HG02571 (cell line): Measurements from ENCODE around the gene ZNF575.
"Not testable (repeated sequence)": the region's sequence is repeated elsewhere in the genome, so short reads cannot be mapped to it uniquely, and the experiment has no call there.

Source experiments
- ATAC-seq: cut with Tn5 transposase; IDR thresholded peaks from one replicate; pipeline ENCODE4 v1.9.1; 2021; ENCODE audit warnings: mild to moderate bottlenecking, moderate library complexity; ENCODE audit not compliant: unreplicated experiment

Gene ZNF575

DNA sequence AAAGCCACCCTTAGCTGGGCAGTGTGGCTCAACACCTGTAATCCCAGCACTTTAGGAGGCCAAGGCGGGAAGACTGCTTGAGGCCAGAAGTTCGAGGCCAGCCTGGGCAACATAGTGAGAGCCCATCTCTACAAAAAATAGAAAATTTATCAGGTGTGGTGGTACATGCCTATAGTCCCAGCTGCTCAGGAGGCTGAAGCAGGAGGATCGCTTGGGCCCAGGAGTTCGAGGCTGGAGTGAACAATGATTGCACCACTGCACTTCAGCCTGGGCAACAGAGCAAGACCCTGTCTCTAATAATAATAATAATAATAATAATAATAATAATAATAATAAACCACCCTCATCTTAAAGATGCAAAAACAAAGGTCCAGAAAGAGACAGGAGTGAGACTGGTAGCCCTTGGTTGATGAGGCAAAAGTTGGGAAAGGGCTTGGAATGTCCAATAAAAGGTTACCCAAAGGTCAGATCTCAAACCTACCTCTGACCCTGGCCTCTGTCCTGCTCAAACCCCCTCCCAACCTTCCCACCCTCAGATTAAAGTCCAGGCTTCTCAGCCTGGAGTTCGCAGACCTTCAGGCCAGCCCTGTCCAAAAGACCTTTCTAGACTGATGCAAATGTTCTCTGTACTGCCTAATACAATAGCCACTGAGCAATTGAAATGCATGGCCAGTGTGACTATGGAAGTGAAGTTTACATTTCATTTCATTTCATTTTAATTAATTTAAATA lies 9.1 kb downstream of the ZNF575 start:
- no peak for ATAC-seq

GRCh38 chr19:43544077-43544476 lies 11.1 kb downstream of the ZNF575 start:
- no peak for ATAC-seq

GRCh38 chr19:43545276-43545675 lies 12.3 kb downstream of the ZNF575 start:
- no peak for ATAC-seq

DNA sequence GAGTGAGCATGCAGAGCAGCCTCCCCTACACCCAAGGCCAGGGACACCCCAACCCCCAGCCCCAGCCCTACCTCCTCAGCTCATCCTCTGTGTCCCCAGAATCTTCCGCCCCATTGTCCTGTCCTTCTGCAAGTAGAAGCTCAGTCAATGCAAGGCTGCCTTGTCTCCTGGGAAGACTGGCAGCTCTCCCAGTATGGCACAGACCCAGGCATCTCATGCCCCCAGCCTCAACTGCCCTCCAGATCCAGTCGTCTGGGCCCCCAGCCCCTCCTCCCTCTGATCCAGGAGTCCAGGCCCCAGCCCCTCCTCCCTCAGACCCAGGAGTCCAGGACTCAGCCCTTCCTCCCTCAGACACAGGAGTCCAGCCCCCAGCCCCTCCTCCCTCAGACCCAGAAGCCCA lies 13.0 kb downstream of the ZNF575 start:
- ATAC-seq = no peak

DNA sequence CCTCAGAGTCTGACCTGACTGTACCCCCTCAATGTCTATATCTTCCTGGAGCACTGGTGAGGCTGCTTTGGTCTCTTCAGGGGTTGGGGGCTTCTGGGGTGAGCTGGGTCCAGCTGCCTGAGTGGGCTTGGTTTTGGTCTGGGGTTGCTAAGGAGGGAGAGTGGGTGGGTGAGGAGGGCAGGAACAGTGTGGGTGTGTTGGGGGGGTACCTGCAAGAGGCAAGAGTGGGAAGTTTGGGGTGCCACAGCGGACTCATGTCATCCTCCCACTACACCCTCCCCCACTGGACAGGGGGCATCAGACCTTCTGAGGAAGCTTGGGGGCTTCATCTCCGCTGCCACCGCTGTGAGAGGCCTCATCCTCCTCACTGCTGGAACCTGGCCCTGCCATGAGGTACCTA lies 13.6 kb downstream of the ZNF575 start:
- ATAC-seq = no peak

DNA sequence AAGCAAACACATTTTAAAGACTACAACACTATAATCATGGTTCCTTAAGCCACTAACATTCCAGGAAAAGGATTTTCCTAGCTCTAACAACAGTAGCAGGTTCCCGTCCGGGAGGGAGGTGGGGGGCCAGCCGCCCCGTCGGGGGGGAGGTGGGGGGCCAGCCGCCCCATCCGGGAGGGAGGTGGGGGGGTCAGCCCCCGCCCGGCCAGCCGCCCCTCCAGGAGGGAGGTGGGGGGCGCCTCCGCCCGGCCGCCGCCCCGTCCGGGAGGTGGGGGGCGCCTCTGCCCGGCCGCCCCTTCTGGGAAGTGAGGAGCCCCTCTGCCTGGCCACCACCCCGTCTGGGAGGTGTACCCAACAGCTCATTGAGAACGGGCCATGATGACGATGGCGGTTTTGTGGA lies 14.9 kb downstream of the ZNF575 start:
- not testable (repeated sequence) for ATAC-seq

- ATAC-seq = no peak
Observed at GRCh38 chr19:43548706-43549105, 15.7 kb downstream of the ZNF575 start.

DNA sequence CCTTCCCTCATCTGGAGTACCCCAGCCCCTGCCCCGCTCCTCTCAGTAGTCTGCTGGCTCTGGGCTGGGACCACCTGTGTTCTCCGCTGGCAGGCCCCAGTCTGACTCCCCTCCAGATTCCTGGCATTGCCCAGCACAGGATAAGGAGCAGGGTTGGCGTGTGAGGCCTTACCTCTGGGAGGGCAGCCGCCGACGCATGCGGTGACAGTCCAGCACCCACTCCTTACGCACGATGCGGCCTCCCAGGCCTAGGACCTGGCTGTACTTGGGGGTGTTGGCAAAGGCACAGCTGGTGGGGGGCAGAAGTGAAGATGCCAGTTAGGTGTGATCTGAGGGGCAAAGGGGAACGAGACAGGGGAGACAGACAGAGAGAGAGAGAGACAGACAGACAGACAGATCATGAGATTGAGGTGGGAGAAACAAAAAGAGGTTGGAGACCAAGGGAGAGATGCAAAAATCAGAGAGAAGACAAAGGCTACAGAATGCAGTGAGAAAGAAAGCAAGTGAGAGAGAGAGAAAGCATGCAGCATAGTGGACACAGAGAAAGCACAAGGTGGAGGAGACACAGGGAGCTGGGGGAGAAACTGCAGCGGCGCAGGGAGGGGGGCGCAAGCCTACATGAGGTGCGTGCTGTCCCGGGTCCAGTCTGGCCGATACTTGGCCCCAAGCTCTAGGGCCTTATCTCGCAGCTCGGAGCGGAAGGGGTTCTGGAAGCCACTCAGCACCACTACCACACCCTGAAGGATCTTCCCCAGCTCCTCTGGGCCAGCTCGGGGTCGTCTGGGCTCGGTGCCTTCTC lies 18.6 kb downstream of the ZNF575 start:
- no peak for ATAC-seq

DNA sequence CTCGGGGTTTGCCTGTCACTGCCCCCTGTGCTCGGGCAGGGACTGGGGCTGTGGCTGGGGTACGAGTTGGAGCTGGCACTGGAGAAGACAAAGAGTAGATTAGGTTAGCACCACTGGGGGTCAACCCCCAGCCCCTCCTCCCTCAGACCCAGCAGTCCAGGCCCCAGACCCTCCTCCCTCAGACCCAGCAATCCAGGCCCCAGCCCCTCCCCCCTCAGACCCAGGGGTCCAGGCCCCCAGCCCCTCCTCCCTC lies 19.1 kb downstream of the ZNF575 start:
- ATAC-seq = no peak

DNA sequence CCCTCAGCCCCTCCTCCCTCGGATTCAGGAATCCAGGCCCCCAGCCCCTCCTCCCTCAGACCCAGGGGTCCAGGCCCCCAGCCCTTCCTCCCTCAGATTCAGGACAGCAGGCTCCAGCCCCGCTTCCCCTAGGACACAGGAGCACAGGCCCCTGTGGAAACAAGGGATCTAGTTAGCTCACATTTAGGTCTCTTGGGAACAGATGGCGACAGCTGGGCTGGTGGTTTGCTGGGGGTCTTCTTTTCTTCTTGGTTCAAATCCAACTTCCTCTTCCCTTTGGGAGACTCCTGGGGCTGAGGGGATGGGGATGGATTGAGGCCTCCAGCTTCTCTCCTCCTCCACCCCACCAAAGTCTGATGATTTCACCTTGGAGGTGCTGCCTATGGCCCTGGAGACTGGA lies 19.6 kb downstream of the ZNF575 start:
- ATAC-seq = no peak

GRCh38 chr19:43553656-43554055 lies 20.7 kb downstream of the ZNF575 start:
- ATAC-seq = no peak

DNA sequence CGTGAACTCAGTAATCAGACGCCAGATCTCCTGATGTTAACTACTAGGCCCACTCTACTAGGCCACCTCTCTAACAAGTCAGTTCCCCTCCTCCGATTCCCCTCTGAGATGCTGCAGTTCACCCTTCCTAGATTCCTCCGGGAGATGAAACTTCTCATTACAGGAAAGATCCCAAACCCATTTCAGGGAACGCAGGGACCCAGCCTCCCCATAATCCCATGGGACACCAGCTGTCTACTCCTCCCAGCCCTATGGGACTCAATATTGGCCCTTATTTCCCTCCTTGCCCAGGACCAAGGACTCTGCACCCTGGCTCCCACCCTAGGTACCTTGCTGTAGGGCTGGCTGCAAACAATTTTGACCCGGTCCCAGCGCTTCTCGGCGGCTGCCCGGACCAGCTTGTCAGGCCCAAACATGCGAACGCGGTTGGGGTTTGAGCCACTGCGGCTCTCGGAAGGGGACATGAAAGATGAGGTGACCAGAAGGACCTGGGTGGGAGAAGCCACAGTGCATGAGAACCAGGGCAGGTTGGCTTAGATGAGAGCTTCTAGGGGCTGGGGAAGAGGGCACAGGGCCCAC lies 21.4 kb downstream of the ZNF575 start:
- no peak for ATAC-seq

DNA sequence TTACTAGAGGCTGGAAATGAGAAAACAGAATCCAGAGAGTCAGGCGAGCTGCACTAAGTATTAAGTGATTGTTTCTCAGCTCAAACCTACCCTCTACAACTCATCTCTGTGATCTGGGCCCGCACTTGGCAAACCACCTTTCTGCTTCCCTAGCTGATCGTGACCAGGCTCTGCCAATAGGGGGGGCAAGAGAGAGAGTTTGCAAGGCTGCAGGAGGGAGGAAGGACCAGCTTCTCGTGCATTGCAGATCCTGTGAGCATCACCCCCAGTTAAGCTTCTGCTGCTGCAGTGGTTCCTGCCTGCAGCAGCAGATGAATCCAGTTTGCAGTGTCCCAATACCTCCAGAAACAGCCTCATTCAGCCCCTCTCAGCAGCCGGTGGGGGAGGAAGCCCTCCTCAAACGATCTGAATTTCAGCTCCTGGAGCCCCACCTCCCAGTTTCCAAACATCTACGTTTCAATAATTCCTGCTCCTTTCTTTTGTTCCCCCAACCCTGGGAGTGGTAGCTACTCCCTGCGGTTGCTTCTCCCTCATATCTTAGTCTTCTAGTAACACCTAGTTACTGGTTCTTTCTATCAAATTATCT lies 22.3 kb downstream of the ZNF575 start:
- no peak for ATAC-seq

DNA sequence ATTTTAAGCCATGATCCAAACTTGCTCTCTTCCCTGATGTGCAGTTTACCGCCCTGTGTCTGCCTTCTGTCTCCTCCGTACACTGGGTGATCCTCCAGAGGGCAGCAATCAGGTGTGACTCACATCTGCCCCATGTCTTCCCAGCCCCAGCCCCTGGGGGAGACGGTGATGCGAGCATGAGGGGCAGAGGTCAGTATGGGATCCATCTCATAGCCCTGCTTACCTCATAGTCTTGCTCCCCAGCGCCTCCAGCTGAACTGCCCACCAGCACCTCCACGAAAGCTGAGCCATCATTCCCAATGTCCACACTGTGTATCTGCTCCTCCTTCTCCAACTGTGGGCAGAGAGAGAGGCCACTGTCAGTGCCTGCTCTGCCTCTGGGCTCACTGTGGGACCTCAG lies 27.7 kb downstream of the ZNF575 start:
- ATAC-seq = no peak

DNA sequence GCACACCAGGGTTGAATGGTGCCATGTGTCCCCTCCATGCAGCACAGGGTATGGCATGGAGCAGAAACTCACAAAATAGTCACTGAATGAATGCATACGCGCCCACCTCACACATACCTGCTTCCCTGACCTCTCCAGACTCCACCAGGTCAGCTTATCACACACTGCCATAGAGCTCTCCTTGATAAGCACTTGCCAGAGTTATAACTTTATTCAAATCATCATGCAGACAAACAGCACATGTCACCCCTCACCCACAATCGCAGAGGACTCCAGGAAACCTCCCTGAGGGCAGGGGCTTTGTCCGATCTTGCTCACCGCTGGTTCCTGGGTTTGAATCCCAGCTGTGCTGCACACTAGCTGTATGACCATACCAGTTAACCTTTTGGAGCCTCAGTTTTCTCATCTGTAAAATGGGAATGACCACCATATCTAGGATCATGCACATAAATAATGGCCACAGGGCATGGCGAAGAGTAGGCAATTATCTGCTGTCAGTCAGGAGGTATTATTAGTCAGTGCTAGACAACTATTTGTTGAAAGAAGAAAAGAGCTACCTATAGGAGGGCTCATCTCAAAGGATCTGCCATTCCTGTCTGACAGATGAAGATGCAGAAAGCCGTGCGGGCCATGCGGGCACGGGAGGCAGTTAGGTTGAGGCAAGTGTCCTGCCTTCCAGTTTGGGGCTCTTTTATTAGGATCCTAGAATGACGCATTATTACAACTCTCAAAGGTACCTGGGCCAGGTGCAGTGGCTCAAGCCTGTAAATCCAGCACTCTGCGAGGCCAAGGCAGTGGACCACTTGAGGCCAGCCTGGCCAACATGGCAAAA lies 28.4 kb downstream of the ZNF575 start:
- ATAC-seq = no peak

DNA sequence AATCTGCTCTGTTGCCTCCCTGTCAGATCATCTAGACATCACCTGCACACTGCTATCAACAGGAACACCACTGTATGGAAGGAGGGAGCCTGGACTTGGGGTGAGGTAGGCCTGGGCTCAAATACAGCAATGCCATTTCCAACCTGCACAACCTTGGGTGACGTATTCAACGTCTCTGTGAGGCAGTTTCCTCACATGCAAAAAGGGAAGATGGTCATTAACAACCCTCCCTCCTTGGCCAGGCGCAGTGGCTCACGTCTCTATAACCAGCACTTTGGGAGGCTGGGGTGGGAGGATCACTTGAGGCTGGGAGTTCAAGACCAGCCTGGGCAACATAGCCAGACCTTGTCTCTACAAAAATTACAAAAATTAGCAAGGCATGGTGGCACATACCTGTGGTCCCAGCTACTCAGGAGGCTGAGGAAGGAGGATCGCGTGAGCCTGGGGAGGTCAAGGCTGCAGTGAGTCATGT lies 29.3 kb downstream of the ZNF575 start:
- no peak for ATAC-seq

DNA sequence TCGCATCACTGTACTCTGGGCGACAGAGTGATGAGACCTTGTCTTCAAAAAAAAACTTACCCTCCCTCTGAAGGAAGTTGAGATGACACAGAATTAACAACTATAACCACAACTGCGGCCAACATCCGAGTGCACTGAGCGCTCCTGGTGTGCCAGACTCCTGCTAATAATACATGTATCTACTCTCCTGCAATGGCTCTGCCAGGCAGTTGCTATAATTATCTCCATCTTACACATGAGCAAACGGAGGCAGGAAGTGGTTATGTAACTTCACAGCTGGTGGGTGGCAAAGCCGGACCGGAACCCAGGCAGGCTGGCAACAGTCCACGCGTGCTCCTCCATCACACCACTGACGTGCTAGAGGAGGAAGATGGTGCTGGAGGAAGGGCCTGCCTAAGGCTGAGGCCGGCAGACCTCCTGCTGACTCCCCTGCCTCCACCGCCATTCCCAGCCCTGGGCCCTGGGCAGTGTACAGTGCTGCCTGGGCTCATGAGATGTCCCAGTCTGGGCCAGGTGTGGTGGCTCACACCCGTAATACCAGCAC lies 29.8 kb downstream of the ZNF575 start:
- no peak for ATAC-seq

DNA sequence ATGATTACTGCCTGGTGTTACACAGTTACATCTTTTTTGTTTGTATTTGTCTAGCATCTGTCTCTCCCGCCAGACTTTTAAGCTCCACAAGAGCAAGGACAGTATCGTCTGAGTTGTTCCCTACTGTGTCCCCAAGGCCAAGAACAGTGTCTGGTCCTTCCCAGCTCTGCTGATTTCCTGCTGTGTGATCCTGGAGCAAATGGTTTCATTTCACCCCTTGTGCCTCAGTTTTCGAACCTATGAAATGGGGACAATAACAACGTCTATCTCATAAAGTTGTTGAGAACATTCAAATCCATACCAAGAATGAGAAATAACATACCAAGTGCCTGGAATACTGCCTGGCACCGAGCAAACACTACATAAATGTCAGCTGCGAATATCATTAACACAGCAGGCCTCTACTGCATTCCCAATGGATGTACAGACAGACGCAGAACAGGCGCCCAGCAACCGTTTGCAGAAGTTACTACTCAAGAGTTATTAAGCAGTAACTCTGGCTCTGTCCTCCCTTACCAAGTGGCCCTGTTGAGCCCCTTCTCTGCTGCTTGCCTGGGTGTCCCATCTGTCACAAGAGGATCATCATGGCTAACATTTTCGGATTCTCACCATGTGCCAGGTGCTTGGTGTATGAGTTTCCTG lies 30.9 kb downstream of the ZNF575 start:
- no peak for ATAC-seq

- no peak for ATAC-seq
Observed at GRCh38 chr19:43564800-43565199, 31.8 kb downstream of the ZNF575 start.

DNA sequence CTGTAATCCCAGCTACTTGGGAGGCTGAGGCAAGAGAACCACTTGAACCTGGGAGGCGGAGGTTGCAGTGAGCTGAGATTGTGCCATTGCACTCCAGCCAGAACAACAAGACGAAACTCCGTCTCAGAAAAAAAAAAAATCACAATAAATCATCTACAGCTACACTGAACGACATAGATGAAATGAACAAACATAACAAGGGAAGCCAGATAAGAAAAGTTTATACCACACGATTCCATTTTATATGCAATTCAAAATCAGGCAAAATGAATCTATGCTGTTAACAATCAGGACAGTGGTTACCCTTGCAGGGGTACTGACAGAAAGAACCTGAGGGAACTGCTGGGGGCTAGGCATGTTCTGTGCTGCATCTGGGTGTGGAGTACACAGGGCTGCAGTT lies 36.7 kb downstream of the ZNF575 start:
- no peak for ATAC-seq
